C4-2B (cell line): Measurements from ENCODE around the gene H6PD.

Source experiments
- CTCF ChIP-seq: fragments of 450-650 bp; conservative IDR thresholded peaks from 2 replicates; pipeline ENCODE4 v1.5.1; 2017; ENCODE audit warnings: mild to moderate bottlenecking
- ZFX ChIP-seq: fragments of 450-650 bp; IDR thresholded peaks from 2 replicates; pipeline ENCODE4 v1.6.1; 2017

DNA sequence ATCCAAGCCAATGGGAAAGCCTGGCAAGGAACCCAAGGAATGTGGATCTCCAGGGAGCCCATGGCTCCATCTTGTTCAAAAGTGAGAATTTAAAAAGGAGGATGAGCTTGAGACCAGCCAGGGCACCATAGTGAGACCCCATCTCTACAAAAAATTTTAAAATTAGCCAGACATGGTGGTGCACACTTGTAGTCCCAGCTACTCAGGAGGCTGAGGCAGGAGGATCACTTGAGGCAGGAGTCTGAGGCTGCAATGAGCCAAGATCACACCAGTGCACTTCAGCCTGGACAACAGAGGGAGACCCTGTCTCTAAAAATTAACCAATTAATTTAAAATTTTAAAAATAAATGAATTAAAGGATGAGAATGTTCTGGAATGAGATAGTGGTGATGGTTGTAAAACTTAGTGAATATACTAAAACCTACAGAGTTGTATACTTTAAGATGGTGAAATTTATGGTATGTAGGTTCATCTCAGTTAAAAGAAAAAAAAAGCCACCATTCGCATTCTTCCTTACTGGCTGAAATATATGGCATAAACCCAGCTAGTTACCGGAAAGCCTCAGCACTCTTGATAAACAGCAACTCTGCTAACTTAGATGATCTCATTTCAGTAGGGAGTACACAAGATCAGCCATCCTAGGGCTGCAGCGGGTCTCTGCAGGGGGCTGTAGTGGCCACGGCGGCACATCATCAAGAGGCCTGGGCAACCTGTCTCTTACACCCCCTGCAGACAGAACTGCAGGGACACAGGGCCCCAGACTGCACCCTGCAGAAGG is 48.3 kb upstream of the H6PD start:
- TF ChIP-seq CTCF, result no peak
- no peak for TF ChIP-seq ZFX
